ENCODE measurements around the gene DSG1.

GRCh38 chr18:31386741-31387140 is 68.8 kb downstream of the DSG1 start:
- TF ChIP-seq CTCF (IDR thresholded peaks at IDR 0.05) (no peak), POLR2A (IDR thresholded peaks at IDR 0.05) (no peak), POLR2AphosphoS5 (IDR thresholded peaks at IDR 0.05) (no peak), EP300 (IDR thresholded peaks at IDR 0.05) (no peak)
